ENCODE data around the gene MGAM2.

Gene MGAM2

GRCh38 chr7:142175594-142175993 lies 64.1 kb downstream of the MGAM2 start:
- H3K27ac ChIP-seq = no peak overlapping the region
- no peak for TF ChIP-seq CTCF (conservative IDR thresholded peaks at IDR 0.05)

- no peak overlapping the region for H3K27ac ChIP-seq
- no peak for TF ChIP-seq CTCF (conservative IDR thresholded peaks at IDR 0.05)
Measured at GRCh38 chr7:142176901-142177300, 65.4 kb downstream of the MGAM2 start.

- TF ChIP-seq CTCF (conservative IDR thresholded peaks at IDR 0.05) = no peak
- H3K27ac ChIP-seq = no peak overlapping the region
Measured at GRCh38 chr7:142177869-142178268, 66.4 kb downstream of the MGAM2 start.

GRCh38 chr7:142180426-142180825 lies 68.9 kb downstream of the MGAM2 start:
- TF ChIP-seq CTCF (conservative IDR thresholded peaks at IDR 0.05) = no peak
- H3K27ac ChIP-seq = no peak overlapping the region

- H3K27ac ChIP-seq = no peak overlapping the region
- no peak for TF ChIP-seq CTCF (conservative IDR thresholded peaks at IDR 0.05)
Measured at GRCh38 chr7:142181211-142181610, 69.7 kb downstream of the MGAM2 start.

GRCh38 chr7:142181966-142182365 lies 70.4 kb downstream of the MGAM2 start:
- H3K27ac ChIP-seq = no peak overlapping the region
- no peak for TF ChIP-seq CTCF (conservative IDR thresholded peaks at IDR 0.05)

- no peak for TF ChIP-seq CTCF (conservative IDR thresholded peaks at IDR 0.05)
Measured at GRCh38 chr7:142185069-142185468, 73.6 kb downstream of the MGAM2 start.

GRCh38 chr7:142185801-142186200 lies 74.3 kb downstream of the MGAM2 start:
- H3K27ac ChIP-seq = no peak overlapping the region
- no peak for TF ChIP-seq CTCF (conservative IDR thresholded peaks at IDR 0.05)

More at GRCh38 chr7:142185069-142185468, 73.6 kb downstream of the MGAM2 start:
- H3K27ac ChIP-seq = no peak overlapping the region
